Karpas-422 (cell line): ENCODE results near the gene SEMA3G. TPM values are rescaled to one million over a fixed set of nuclear protein-coding genes. Genes with fewer than 3 reads are reported as not detected.
A peak's percentile ranks its signal among the peaks of the same experiment; 100 is the strongest.

Source experiments
- DNase-seq: peaks from one replicate; pipeline ENCODE4 v3.0.0-alpha.2; 2015
- H2AFZ ChIP-seq: fragments of 200-600 bp; sonication (generic); 2 replicates; pipeline ENCODE4 v1.6.1; 2014; ENCODE audit warnings: antibody characterized with exemption, low read length, mixed read lengths
- H3K27ac ChIP-seq: fragments of 200-600 bp; sonication (generic); 2 replicates; pipeline ENCODE4 v1.5.1; 2014; ENCODE audit warnings: mild to moderate bottlenecking, low read length, moderate library complexity
- H3K27me3 ChIP-seq: fragments of 200-600 bp; sonication (generic); 2 replicates; pipeline ENCODE4 v1.6.1; 2014; ENCODE audit warnings: low read length, mixed read lengths
- H3K36me3 ChIP-seq: fragments of 200-600 bp; sonication (generic); 2 replicates; pipeline ENCODE4 v1.6.1; 2014; ENCODE audit warnings: low read length, mixed read lengths; ENCODE audit not compliant: insufficient read depth
- H3K4me1 ChIP-seq: fragments of 200-600 bp; sonication (generic); 2 replicates; pipeline ENCODE4 v1.6.1; 2014; ENCODE audit warnings: mild to moderate bottlenecking, low read length, mixed read lengths
- H3K4me2 ChIP-seq: fragments of 200-600 bp; sonication (generic); 2 replicates; pipeline ENCODE4 v1.6.1; 2014; ENCODE audit warnings: low read length, low read depth, mild to moderate bottlenecking; ENCODE audit not compliant: poor library complexity, severe bottlenecking
- H3K4me3 ChIP-seq: fragments of 200-600 bp; sonication (generic); 2 replicates; pipeline ENCODE4 v1.5.1; 2014; ENCODE audit warnings: mild to moderate bottlenecking, antibody characterized with exemption, low read length, mixed read lengths
- H3K79me2 ChIP-seq: fragments of 200-600 bp; sonication (generic); 2 replicates; pipeline ENCODE4 v1.6.1; 2014; ENCODE audit warnings: mild to moderate bottlenecking, low read length, mixed read lengths
- H3K9ac ChIP-seq: fragments of 200-600 bp; sonication (generic); 2 replicates; pipeline ENCODE4 v1.6.0; 2014; ENCODE audit warnings: low read length
- H3K9me2 ChIP-seq: fragments of 200-600 bp; sonication (generic), shearing (Covaris generic); replicated peaks from 2 replicates; pipeline ENCODE4 v1.6.0; 2014; ENCODE audit warnings: mild to moderate bottlenecking, low read length, moderate library complexity; ENCODE audit not compliant: insufficient read depth
- H3K9me3 ChIP-seq: fragments of 300-700, 200-600 bp; sonication (generic); 2 replicates; pipeline ENCODE4 v1.6.1; 2014; ENCODE audit warnings: low read length, mixed read lengths
- H4K20me1 ChIP-seq: fragments of 200-600 bp; sonication (generic); 2 replicates; pipeline ENCODE4 v1.6.1; 2014; ENCODE audit warnings: mild to moderate bottlenecking, antibody characterized with exemption, low read length, low read depth; ENCODE audit not compliant: insufficient read depth
- total RNA-seq: library from RNA; depleted of rRNA; stranded (reverse); fragments of >200 nt; shearing (Covaris generic); gene quantifications from 2 replicates; pipeline ENCODE4 v1.2.3, GENCODE V29; 2014; ENCODE audit warnings: low replicate concordance

Gene SEMA3G
- total RNA-seq, 1 experiment from 2014 or later, result not detected

- H3K4me2 ChIP-seq, result no peak overlapping the region
- H3K36me3 ChIP-seq, result peaks cover 25% of the 10 kb centered on the region
- H2AFZ ChIP-seq, result no peak overlapping the region
- H3K9me3 ChIP-seq, result no peaks in the 10 kb centered on the region
- no peaks in the 10 kb centered on the region for H3K9me2 ChIP-seq
- H3K27ac ChIP-seq, result no peak overlapping the region
- no peaks in the 10 kb centered on the region for H3K27me3 ChIP-seq
- no peak overlapping the region for H3K4me3 ChIP-seq
- DNase-seq, result peak; percentile 77
- H3K4me1 ChIP-seq, result no peaks in the 10 kb centered on the region
- no peak overlapping the region for H3K9ac ChIP-seq
- H4K20me1 ChIP-seq, result peaks cover 8% of the 10 kb centered on the region; the same call in 1 of the 2 replicates
- no peaks in the 10 kb centered on the region for H3K79me2 ChIP-seq
These were observed 26.7 kb upstream of the SEMA3G start for GRCh38 chr3:52471371-52472238.

- no peaks in the 10 kb centered on the region for H3K4me1 ChIP-seq
- H3K79me2 ChIP-seq, result no peaks in the 10 kb centered on the region
- no peaks in the 10 kb centered on the region for H3K9me3 ChIP-seq
- DNase-seq, result no peak
- peaks cover 20% of the 10 kb centered on the region for H3K36me3 ChIP-seq
- no peak overlapping the region for H3K4me2 ChIP-seq
- no peaks in the 10 kb centered on the region for H3K27me3 ChIP-seq
- no peak overlapping the region for H3K9ac ChIP-seq
- peaks cover 8% of the 10 kb centered on the region; the same call in 1 of the 2 replicates for H4K20me1 ChIP-seq
- no peak overlapping the region for H3K4me3 ChIP-seq
- no peak overlapping the region for H2AFZ ChIP-seq
- H3K9me2 ChIP-seq, result no peaks in the 10 kb centered on the region
- no peak overlapping the region for H3K27ac ChIP-seq
These were observed 26.0 kb upstream of the SEMA3G start for GRCh38 chr3:52470920-52471319.

- no peaks in the 10 kb centered on the region for H3K9me2 ChIP-seq
- no peaks in the 10 kb centered on the region for H3K27me3 ChIP-seq
- H3K9me3 ChIP-seq, result no peaks in the 10 kb centered on the region
- no peak overlapping the region for H2AFZ ChIP-seq
- no peak overlapping the region for H3K4me3 ChIP-seq
- no peak overlapping the region for H3K9ac ChIP-seq
- H3K36me3 ChIP-seq, result peaks cover 17% of the 10 kb centered on the region
- no peak for DNase-seq
- H3K79me2 ChIP-seq, result peaks cover 1% of the 10 kb centered on the region; the same call in 1 of the 2 replicates
- no peak overlapping the region for H3K27ac ChIP-seq
- H4K20me1 ChIP-seq, result peaks cover 8% of the 10 kb centered on the region; the same call in 1 of the 2 replicates
- H3K4me2 ChIP-seq, result no peak overlapping the region
- H3K4me1 ChIP-seq, result no peaks in the 10 kb centered on the region
These were observed 24.1 kb upstream of the SEMA3G start for GRCh38 chr3:52469001-52469400.

GRCh38 chr3:52468336-52468735 lies 23.4 kb upstream of the SEMA3G start:
- Histone ChIP-seq H3K79me2 (peaks cover 7% of the 10 kb centered on the region), H3K4me3 (no peak overlapping the region), H4K20me1 (peaks cover 8% of the 10 kb centered on the region; the same call in 1 of the 2 replicates), H3K36me3 (peaks cover 19% of the 10 kb centered on the region), H3K27me3 (no peaks in the 10 kb centered on the region), H3K9me3 (no peaks in the 10 kb centered on the region), H3K27ac (no peak overlapping the region), H2AFZ (no peak overlapping the region), H3K9me2 (no peaks in the 10 kb centered on the region), H3K4me1 (peaks cover under 1% of the 10 kb centered on the region; the same call in 1 of the 2 replicates), H3K4me2 (no peak overlapping the region), H3K9ac (no peak overlapping the region)
- no peak for DNase-seq

GRCh38 chr3:52463416-52463815 lies 18.5 kb upstream of the SEMA3G start:
- Histone ChIP-seq H3K9me2 (no peaks in the 10 kb centered on the region), H3K27ac (no peak overlapping the region), H3K36me3 (peaks cover 36% of the 10 kb centered on the region), H3K9ac (no peak overlapping the region), H3K79me2 (peaks cover 37% of the 10 kb centered on the region), H3K4me3 (no peak overlapping the region), H2AFZ (no peak overlapping the region), H3K4me2 (no peak overlapping the region), H3K9me3 (no peaks in the 10 kb centered on the region), H3K4me1 (peaks cover 3% of the 10 kb centered on the region; the same call in 1 of the 2 replicates), H3K27me3 (no peaks in the 10 kb centered on the region), H4K20me1 (no peaks in the 10 kb centered on the region)
- no peak for DNase-seq

- no peak for DNase-seq
- Histone ChIP-seq H3K79me2 (peaks cover 52% of the 10 kb centered on the region), H3K9ac (no peak overlapping the region), H3K36me3 (peaks cover 46% of the 10 kb centered on the region), H3K9me2 (no peaks in the 10 kb centered on the region), H3K4me3 (no peak overlapping the region), H3K27me3 (no peaks in the 10 kb centered on the region), H4K20me1 (no peaks in the 10 kb centered on the region), H2AFZ (no peak overlapping the region), H3K4me1 (peaks cover 12% of the 10 kb centered on the region), H3K9me3 (no peaks in the 10 kb centered on the region), H3K27ac (no peak overlapping the region), H3K4me2 (no peak overlapping the region)
These were observed 17.0 kb upstream of the SEMA3G start for GRCh38 chr3:52461874-52462273.

- Histone ChIP-seq H3K4me2 (no peak overlapping the region), H3K9me3 (no peaks in the 10 kb centered on the region), H2AFZ (no peak overlapping the region), H3K27me3 (no peaks in the 10 kb centered on the region), H3K36me3 (peaks cover 46% of the 10 kb centered on the region), H3K9me2 (no peaks in the 10 kb centered on the region), H3K9ac (no peak overlapping the region), H3K4me3 (no peak overlapping the region), H4K20me1 (no peaks in the 10 kb centered on the region), H3K4me1 (peaks cover 30% of the 10 kb centered on the region), H3K79me2 (peaks cover 68% of the 10 kb centered on the region), H3K27ac (no peak overlapping the region)
- no peak for DNase-seq
These were observed 14.1 kb upstream of the SEMA3G start for GRCh38 chr3:52458770-52459545.
